ENCODE measurements around the gene ARHGDIG. TPM values are rescaled to one million over a fixed set of nuclear protein-coding genes. Genes with fewer than 3 reads are reported as not detected.

Gene ARHGDIG
- 2.4 to 3.5 TPM (median 3.3 TPM) in 5 replicates for total RNA-seq (2022; extraction: Qiagen RNA extraction)

DNA sequence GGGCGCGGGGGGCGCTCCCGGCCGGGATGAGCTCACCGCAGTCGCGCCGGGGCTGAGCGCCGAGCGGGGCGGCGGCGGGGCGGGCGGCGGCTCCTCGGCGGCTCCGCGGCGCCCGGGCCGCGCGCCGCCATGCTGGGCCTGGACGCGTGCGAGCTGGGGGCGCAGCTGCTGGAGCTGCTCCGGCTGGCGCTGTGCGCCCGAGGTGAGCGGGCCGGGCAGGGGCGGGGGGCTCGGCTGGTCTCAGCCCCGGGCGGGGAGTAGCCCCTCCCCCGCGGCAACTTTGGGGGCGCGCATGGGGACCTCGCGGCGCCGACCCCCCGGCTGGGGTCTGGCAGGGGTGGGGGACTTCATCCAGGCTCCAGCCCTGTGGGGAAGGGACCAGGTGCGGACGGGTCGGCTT lies at the start of gene ARHGDIG:
TSS of gene ARHGDIG (plus strand) at position 40 of the 400 bp plus-strand sequence. CDS start at position 130, 90 bp downstream.

DNA sequence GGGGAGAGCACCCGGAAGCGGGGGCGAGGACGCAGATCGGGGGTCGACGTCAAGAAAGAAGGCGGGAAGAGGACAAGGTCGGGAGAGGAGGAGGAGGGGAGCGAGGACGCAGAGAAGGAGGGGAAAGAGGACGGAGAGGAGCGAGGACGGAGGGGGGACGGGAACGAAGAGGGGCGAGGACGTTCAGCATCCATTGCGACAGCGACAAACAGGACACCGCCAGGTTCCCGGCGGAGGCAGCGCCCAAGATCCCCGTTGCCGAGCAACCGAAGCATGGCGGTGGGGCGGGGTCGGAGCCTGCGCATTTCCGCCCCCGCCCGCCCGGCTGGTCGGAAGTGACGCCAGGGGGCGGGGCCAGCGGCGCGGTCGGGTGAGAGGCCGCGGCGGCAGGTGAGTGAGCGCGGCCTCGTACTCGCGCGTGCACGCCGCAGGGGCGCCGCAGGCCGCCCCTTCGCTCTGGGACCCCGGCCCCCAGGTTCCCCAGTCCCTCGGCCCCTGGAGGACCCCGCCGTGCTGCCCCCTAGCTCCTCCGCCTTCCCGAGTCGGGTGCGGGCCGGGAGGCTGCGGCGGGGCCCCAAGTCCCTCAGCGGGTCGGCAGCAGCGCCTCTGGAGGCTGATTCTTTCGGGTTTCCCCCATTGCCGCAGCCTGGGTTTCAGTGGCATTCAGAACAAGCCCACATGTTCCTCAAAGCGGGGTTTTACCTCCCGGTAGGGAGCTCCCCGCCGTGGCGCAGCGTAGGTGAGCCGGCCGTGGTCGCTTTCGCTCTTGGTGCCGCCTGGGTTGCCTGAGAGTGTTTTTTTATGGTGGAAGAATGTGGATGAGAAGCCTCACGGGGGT lies 45.7 kb upstream of the ARHGDIG start, which contains the start of gene FAM234A:
TSS of gene FAM234A (plus strand) at position 354 of the 838 bp plus-strand sequence. CDS start 19,593 bp downstream, outside the sequence.

DNA sequence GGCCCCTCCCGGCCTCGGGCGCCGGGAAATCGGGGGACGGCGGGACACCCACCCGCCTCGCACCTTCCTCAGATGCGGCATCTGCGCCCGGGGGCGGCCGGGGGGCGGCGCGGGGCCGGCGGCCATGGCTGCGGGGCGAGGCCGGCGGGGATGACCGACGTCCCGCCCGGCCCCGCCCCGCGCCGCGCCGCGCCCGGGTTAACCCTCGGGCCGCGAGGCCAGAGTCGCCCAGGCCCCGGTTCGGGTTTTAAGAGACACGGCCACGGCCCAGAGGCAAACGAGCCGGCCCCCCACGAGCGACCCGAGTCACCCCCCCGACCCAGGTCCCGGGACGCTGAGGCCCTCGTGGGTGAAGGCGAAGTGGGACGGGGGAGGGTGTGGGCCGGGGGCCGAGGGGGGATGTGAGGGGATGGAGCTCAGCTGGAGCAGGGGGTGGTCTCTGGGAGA lies 4.6 kb upstream of the ARHGDIG start, which contains the start of gene RGS11:
TSS of gene RGS11 (minus strand) at position 159 of the 447 bp plus-strand sequence. CDS start at position 126, 33 bp downstream.

DNA sequence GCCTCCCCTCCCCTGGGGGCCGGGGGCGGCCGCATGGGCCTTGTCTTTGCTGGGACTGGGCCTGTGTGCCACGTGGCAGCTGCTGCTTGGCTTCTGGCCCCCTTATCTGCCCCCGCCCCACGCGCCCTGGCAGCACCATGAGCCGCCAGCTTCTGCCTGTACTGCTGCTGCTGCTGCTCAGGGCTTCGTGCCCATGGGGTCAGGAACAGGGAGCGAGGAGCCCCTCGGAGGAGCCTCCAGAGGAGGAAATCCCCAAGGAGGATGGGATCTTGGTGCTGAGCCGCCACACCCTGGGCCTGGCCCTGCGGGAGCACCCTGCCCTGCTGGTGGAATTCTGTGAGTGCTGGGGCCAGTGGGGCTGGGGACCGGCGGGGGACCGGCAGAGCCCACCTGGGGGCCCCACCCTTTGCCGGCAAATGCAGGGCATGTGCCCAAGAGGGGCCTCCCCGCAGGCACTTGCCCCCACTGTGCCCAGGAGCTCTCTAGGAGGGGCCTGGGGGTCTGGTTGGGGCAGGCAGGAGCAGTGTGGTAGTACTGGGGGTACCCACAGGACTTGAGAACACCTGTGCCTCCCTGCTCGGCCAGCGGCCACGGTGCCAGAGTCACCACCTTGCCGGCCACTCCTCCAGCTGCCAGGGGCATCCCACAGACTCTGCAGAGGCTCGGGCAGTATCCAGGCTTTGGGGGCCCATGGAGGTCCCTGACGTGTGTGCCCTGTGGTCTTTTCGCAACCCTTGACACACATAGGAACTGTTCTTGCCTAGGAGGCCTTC lies 2.8 kb downstream of the ARHGDIG start, which contains the start of gene PDIA2:
TSS of gene PDIA2 (plus strand) at position 132 of the 773 bp plus-strand sequence. CDS start at position 138, 6 bp downstream.

Other genes with a start within 250 kb of the ARHGDIG start
- gene POLR3K, start 227.0 kb upstream of the ARHGDIG start, total RNA-seq (2022; extraction: Qiagen RNA extraction), result 34.9 to 43.5 TPM (median 39.9 TPM) in 5 replicates
- gene SNRNP25, start 226.8 kb upstream of the ARHGDIG start, total RNA-seq (2022; extraction: Qiagen RNA extraction), result 60.7 to 80.1 TPM (median 75.4 TPM) in 5 replicates
- gene RHBDF1, start 208.0 kb upstream of the ARHGDIG start, total RNA-seq (2022; extraction: Qiagen RNA extraction), result 22.0 to 32.9 TPM (median 31.9 TPM) in 5 replicates
- gene MPG, start 202.4 kb upstream of the ARHGDIG start, total RNA-seq (2022; extraction: Qiagen RNA extraction), result 54.0 to 82.9 TPM (median 75.4 TPM) in 5 replicates
- 21.7 to 30.8 TPM (median 29.6 TPM) in 5 replicates for gene NPRL3, start 141.9 kb upstream of the ARHGDIG start, total RNA-seq (2022; extraction: Qiagen RNA extraction)
- 0.14 TPM in 1 of 5 replicates, not detected in the others for gene HBZ, start 127.9 kb upstream of the ARHGDIG start, total RNA-seq (2022; extraction: Qiagen RNA extraction)
- gene HBM, start 114.6 kb upstream of the ARHGDIG start, total RNA-seq (2022; extraction: Qiagen RNA extraction), result not detected in 5 replicates
- 0.24 to 0.60 TPM (median 0.47 TPM) in 4 of 5 replicates, not detected in the other for gene HBA2, start 107.7 kb upstream of the ARHGDIG start, total RNA-seq (2022; extraction: Qiagen RNA extraction)
- 0.78 to 1.9 TPM (median 1.1 TPM) in 5 replicates for gene HBA1, start 103.9 kb upstream of the ARHGDIG start, total RNA-seq (2022; extraction: Qiagen RNA extraction)
- gene HBQ1, start 100.1 kb upstream of the ARHGDIG start, total RNA-seq (2022; extraction: Qiagen RNA extraction), result 4.4 to 9.2 TPM (median 6.8 TPM) in 5 replicates
- 48.6 to 54.3 TPM (median 52.6 TPM) in 5 replicates for gene LUC7L, start 51.1 kb upstream of the ARHGDIG start, total RNA-seq (2022; extraction: Qiagen RNA extraction)
- gene FAM234A, start 45.8 kb upstream of the ARHGDIG start, total RNA-seq (2022; extraction: Qiagen RNA extraction), result 44.1 to 50.9 TPM (median 47.7 TPM) in 5 replicates
- gene RGS11, start 4.6 kb upstream of the ARHGDIG start, total RNA-seq (2022; extraction: Qiagen RNA extraction), result 3.5 to 5.6 TPM (median 5.3 TPM) in 5 replicates
- gene PDIA2, start 2.6 kb downstream of the ARHGDIG start, total RNA-seq (2022; extraction: Qiagen RNA extraction), result 0.42 to 0.74 TPM (median 0.48 TPM) in 5 replicates
- gene AXIN1, start 72.1 kb downstream of the ARHGDIG start, total RNA-seq (2022; extraction: Qiagen RNA extraction), result 26.1 to 36.7 TPM (median 35.3 TPM) in 5 replicates
- 122 to 138 TPM (median 130 TPM) in 5 replicates for gene MRPL28, start 89.9 kb downstream of the ARHGDIG start, total RNA-seq (2022; extraction: Qiagen RNA extraction)
- 25.0 to 40.2 TPM (median 40.2 TPM) in 5 replicates for gene PGAP6, start 101.4 kb downstream of the ARHGDIG start, total RNA-seq (2022; extraction: Qiagen RNA extraction)
- 274 to 468 TPM (median 443 TPM) in 5 replicates for gene NME4, start 116.6 kb downstream of the ARHGDIG start, total RNA-seq (2022; extraction: Qiagen RNA extraction)
- 19.7 to 30.5 TPM (median 29.6 TPM) in 5 replicates for gene DECR2, start 121.3 kb downstream of the ARHGDIG start, total RNA-seq (2022; extraction: Qiagen RNA extraction)
- gene RAB11FIP3, start 145.1 kb downstream of the ARHGDIG start, total RNA-seq (2022; extraction: Qiagen RNA extraction), result 19.3 to 25.6 TPM (median 21.6 TPM) in 5 replicates
- 43.1 to 85.3 TPM (median 79.8 TPM) in 5 replicates for gene CAPN15, start 247.1 kb downstream of the ARHGDIG start, total RNA-seq (2022; extraction: Qiagen RNA extraction)